H1 (cell line): ENCODE results near the gene SCYGR4. TPM values are rescaled to one million over a fixed set of nuclear protein-coding genes. Genes with fewer than 3 reads are reported as not detected.

Source experiments
- CTCF ChIA-PET: fragments of 300-600 bp; sonication (Branson Sonifier 250); formaldehyde crosslinking; loops from one replicate; lab custom pipeline; 2021; ENCODE audit not compliant: partially characterized antibody; lab: Charles Lee
- POLR2A ChIA-PET: fragments of 300-600 bp; sonication (Branson Sonifier 250); formaldehyde crosslinking; loops from one replicate; lab custom pipeline; 2021; ENCODE audit warnings: inconsistent platforms; ENCODE audit not compliant: partially characterized antibody; lab: Charles Lee
- DNase-seq, 2 experiments: peaks; one replicate each; pipeline versions ENCODE4 v3.0.0 to v3.0.0-alpha.2; 2010 to 2022; ENCODE audit warnings: low spot score in 2 of 2, low read depth in 1 of 2, mixed read lengths in 1 of 2
- FAIRE-seq: peaks from 2 replicates; lab custom pipeline; 2011; peaks lifted over from hg19 to GRCh38; lab: Jason Lieb, UNC
- H2AFZ ChIP-seq: 2 replicates; pipeline ENCODE4 v1.8.1; 2012; ENCODE audit warnings: low read length, inconsistent platforms
- H2AK5ac ChIP-seq: 2 replicates; pipeline ENCODE4 v1.6.1; 2013; ENCODE audit warnings: low read depth, low read length
- H2BK120ac ChIP-seq: replicated peaks from 2 replicates; pipeline ENCODE3; 2013; ENCODE audit warnings: low read depth, low read length, inconsistent platforms
- H2BK12ac ChIP-seq: 2 replicates; pipeline ENCODE4 v1.6.1; 2013; ENCODE audit warnings: low read depth, low read length
- H2BK15ac ChIP-seq: 2 replicates; pipeline ENCODE4 v1.6.1; 2013; ENCODE audit warnings: low read length
- H2BK20ac ChIP-seq: 2 replicates; pipeline ENCODE4 v1.6.1; 2013; ENCODE audit warnings: low read length
- H2BK5ac ChIP-seq: 2 replicates; pipeline ENCODE4 v1.6.1; 2013; ENCODE audit warnings: low read depth, low read length
- H3K14ac ChIP-seq: 2 replicates; pipeline ENCODE4 v1.6.1; 2013; ENCODE audit warnings: inconsistent platforms; ENCODE audit not compliant: insufficient read length
- H3K18ac ChIP-seq: 2 replicates; pipeline ENCODE4 v1.6.1; 2013; ENCODE audit warnings: low read length; ENCODE audit errors: extremely low read depth
- H3K23ac ChIP-seq: 2 replicates; pipeline ENCODE4 v1.6.1; 2013; ENCODE audit warnings: inconsistent platforms; ENCODE audit not compliant: insufficient read length
- H3K23me2 ChIP-seq: 2 replicates; pipeline ENCODE4 v1.6.1; 2013; ENCODE audit warnings: low read depth, low read length
- H3K27ac ChIP-seq: 2 replicates; pipeline ENCODE4 v1.6.1; 2011; ENCODE audit warnings: low read depth, low read length, inconsistent platforms
- H3K27me3 ChIP-seq, 4 experiments: replicated peaks in 1 of 4; 1 replicate in 1 of 4; 2 replicates in 3 of 4; pipeline versions ENCODE4 v1.6.1 to v1.8.1; 2011 to 2013; ENCODE audit warnings: low read length in 3 of 4, mild to moderate bottlenecking in 3 of 4, inconsistent platforms in 2 of 4, mixed read lengths in 2 of 4, moderate library complexity in 1 of 4; ENCODE audit not compliant: control insufficient read depth in 3 of 4, insufficient read depth in 3 of 4; ENCODE audit errors: extremely low read depth in 1 of 4
- H3K36me3 ChIP-seq, 4 experiments: 2 replicates each; pipeline versions ENCODE4 v1.6.1 to v1.8.1; 2011 to 2013; ENCODE audit warnings: mild to moderate bottlenecking in 4 of 4, low read length in 3 of 4, moderate library complexity in 2 of 4, control low read depth in 1 of 4, inconsistent platforms in 1 of 4; ENCODE audit not compliant: insufficient read depth in 4 of 4, control insufficient read depth in 2 of 4
- H3K4ac ChIP-seq: replicated peaks from 2 replicates; pipeline ENCODE3; 2013; ENCODE audit warnings: low read length, low read depth, mixed read lengths, inconsistent platforms; ENCODE audit not compliant: insufficient read length
- H3K4me1 ChIP-seq, 4 experiments: replicated peaks in 1 of 4; 1 replicate in 1 of 4; 2 replicates in 3 of 4; pipeline versions ENCODE4 v1.6.1 to v1.8.1; 2011 to 2013; ENCODE audit warnings: low read length in 3 of 4, inconsistent platforms in 2 of 4, mixed read lengths in 1 of 4; ENCODE audit not compliant: insufficient read depth in 4 of 4, control insufficient read depth in 3 of 4
- H3K4me2 ChIP-seq, 2 experiments: 2 replicates each; pipeline versions ENCODE4 v1.6.1 to v1.8.1; 2011 to 2013; ENCODE audit warnings: low read depth in 2 of 2, low read length in 2 of 2, control low read depth in 1 of 2, inconsistent platforms in 1 of 2, mild to moderate bottlenecking in 1 of 2; ENCODE audit not compliant: insufficient read depth in 1 of 2
- H3K4me3 ChIP-seq, 4 experiments: fragments of 200-600, 300-600 bp in 1 of 4; sonication (generic), shearing (Covaris generic), sonication (Bioruptor Twin) in 1 of 4; 2 replicates each; pipeline versions ENCODE4 v1.5.1 to v1.8.1; 2011 to 2016; ENCODE audit warnings: low read length in 4 of 4, low read depth in 3 of 4, control low read depth in 2 of 4, inconsistent platforms in 2 of 4, mild to moderate bottlenecking in 2 of 4, mixed read lengths in 1 of 4, moderate library complexity in 1 of 4; ENCODE audit not compliant: insufficient read depth in 2 of 4; ENCODE audit errors: extremely low read depth in 1 of 4
- H3K56ac ChIP-seq: replicated peaks from 2 replicates; pipeline ENCODE3; 2013; ENCODE audit warnings: low read depth, mild to moderate bottlenecking, mixed read lengths, low read length, inconsistent platforms; ENCODE audit not compliant: insufficient read length
- H3K79me1 ChIP-seq: 2 replicates; pipeline ENCODE4 v1.6.1; 2013; ENCODE audit warnings: low read depth, low read length, control low read depth
- H3K79me2 ChIP-seq, 2 experiments: 2 replicates each; pipeline versions ENCODE4 v1.6.1 to v1.8.1; 2012 to 2013; ENCODE audit warnings: low read length in 2 of 2, mild to moderate bottlenecking in 2 of 2, inconsistent platforms in 1 of 2; ENCODE audit not compliant: insufficient read depth in 2 of 2, control insufficient read depth in 1 of 2
- H3K9ac ChIP-seq, 4 experiments: replicated peaks in 1 of 4; 1 replicate in 1 of 4; 2 replicates in 3 of 4; pipeline versions ENCODE4 v1.6.1 to v1.8.1; 2011 to 2013; ENCODE audit warnings: low read depth in 3 of 4, low read length in 3 of 4, control low read depth in 2 of 4, mild to moderate bottlenecking in 2 of 4, moderate library complexity in 2 of 4, inconsistent platforms in 1 of 4; ENCODE audit errors: extremely low read depth in 1 of 4
- H3K9me3 ChIP-seq, 2 experiments: 2 replicates each; pipeline versions ENCODE4 v1.6.1 to v1.8.1; 2012 to 2013; ENCODE audit warnings: mild to moderate bottlenecking in 2 of 2, moderate library complexity in 2 of 2, control low read depth in 1 of 2, inconsistent platforms in 1 of 2, low read depth in 1 of 2, low read length in 1 of 2, mixed read lengths in 1 of 2; ENCODE audit not compliant: insufficient read depth in 2 of 2
- H4K20me1 ChIP-seq, 2 experiments: replicated peaks in 1 of 2; 2 replicates each; pipeline versions ENCODE3 to v1.8.1; 2011 to 2013; ENCODE audit warnings: inconsistent platforms in 2 of 2, low read length in 2 of 2, mild to moderate bottlenecking in 1 of 2; ENCODE audit not compliant: insufficient read depth in 2 of 2, control insufficient read depth in 1 of 2
- H4K5ac ChIP-seq: 2 replicates; pipeline ENCODE4 v1.6.1; 2013; ENCODE audit warnings: low read length, low read depth, mixed read lengths, inconsistent platforms; ENCODE audit not compliant: insufficient read length
- H4K8ac ChIP-seq: 2 replicates; pipeline ENCODE4 v1.8.0; 2013; ENCODE audit warnings: mild to moderate bottlenecking, moderate library complexity, low read length, inconsistent platforms; ENCODE audit not compliant: insufficient read depth; ENCODE audit errors: extremely low read depth
- H4K91ac ChIP-seq: replicated peaks from 2 replicates; pipeline ENCODE3; 2013; ENCODE audit warnings: low read length, mixed read lengths, inconsistent platforms; ENCODE audit not compliant: insufficient read length
- BACH1 ChIP-seq: IDR thresholded peaks from 2 replicates; pipeline ENCODE4 v1.6.1; 2012; ENCODE audit warnings: low read length, improper control_type of control experiment
- BCL11A ChIP-seq, 2 experiments: IDR thresholded peaks; one replicate each; pipeline ENCODE4 v1.6.1; 2011; ENCODE audit warnings: low read depth in 2 of 2, low read length in 2 of 2, mild to moderate bottlenecking in 2 of 2
- JUN ChIP-seq: IDR thresholded peaks from 2 replicates; pipeline ENCODE4 v1.6.1; 2011; ENCODE audit warnings: low read depth, mild to moderate bottlenecking, improper control_type of control experiment, low read length
- KDM4A ChIP-seq: IDR thresholded peaks from one replicate; pipeline ENCODE4 v1.7.1; 2012; ENCODE audit warnings: low read depth, mild to moderate bottlenecking, moderate library complexity, low read length, inconsistent platforms; ENCODE audit not compliant: severe bottlenecking
- KDM5A ChIP-seq: fragments of 200-600 bp; IDR thresholded peaks from 2 replicates; pipeline ENCODE4 v1.7.1; 2012; ENCODE audit warnings: mild to moderate bottlenecking, low read length, inconsistent platforms, mixed read lengths
- NANOG ChIP-seq: IDR thresholded peaks from 2 replicates; pipeline ENCODE4 v1.6.1; 2011; ENCODE audit warnings: low read length, low read depth, mild to moderate bottlenecking, inconsistent platforms; ENCODE audit not compliant: insufficient read depth, poor library complexity, severe bottlenecking
- RAD21 ChIP-seq, 2 experiments: IDR thresholded peaks in 1 of 2; conservative IDR thresholded peaks in 1 of 2; 2 replicates each; pipeline ENCODE4 v1.6.1; 2011; ENCODE audit warnings: low read depth in 2 of 2, low read length in 2 of 2, improper control_type of control experiment in 1 of 2, inconsistent platforms in 1 of 2, mild to moderate bottlenecking in 1 of 2, moderate library complexity in 1 of 2
- RXRA ChIP-seq: IDR thresholded peaks from 2 replicates; pipeline ENCODE4 v1.6.1; 2011; ENCODE audit warnings: low read depth, mild to moderate bottlenecking, low read length, moderate library complexity; ENCODE audit not compliant: insufficient read depth
- SIX5 ChIP-seq: IDR thresholded peaks from 2 replicates; pipeline ENCODE4 v1.6.1; 2011; ENCODE audit warnings: mild to moderate bottlenecking, low read depth, low read length
- TAF7 ChIP-seq: optimal IDR thresholded peaks from 2 replicates; pipeline ENCODE3; 2011; ENCODE audit warnings: low read depth, mild to moderate bottlenecking, inconsistent platforms, low read length, moderate library complexity, borderline replicate concordance
- TCF12 ChIP-seq: IDR thresholded peaks from 2 replicates; pipeline ENCODE4 v1.6.1; 2011; ENCODE audit warnings: low read depth, mild to moderate bottlenecking, low read length
- TEAD4 ChIP-seq: IDR thresholded peaks from 2 replicates; pipeline ENCODE4 v1.6.1; 2012; ENCODE audit warnings: low read depth, low read length, inconsistent platforms, mixed read lengths
- YY1 ChIP-seq: IDR thresholded peaks from 2 replicates; pipeline ENCODE4 v1.6.1; 2011; ENCODE audit warnings: low read depth, mild to moderate bottlenecking, low read length
- polyA plus RNA-seq, 7 experiments: library from polyadenylated mRNA; depleted of rRNA in 3 of 7; stranded (reverse) in 5 of 7; unstranded in 2 of 7; fragments of >200 nt in 5 of 7; fragments of 200-250 nt in 2 of 7; gene quantifications; 1 replicate in 5 of 7; 2 replicates in 1 of 7; 4 replicates in 1 of 7; pipeline versions ENCODE4 v1.2.1 to v1.2.3, GENCODE V29; 2011 to 2013; ENCODE audit warnings: missing spikeins in 2 of 7, mixed read lengths in 2 of 7
- total RNA-seq: library from RNA; stranded (reverse); fragmentation: NEBNext Ultra II Directional; extraction: Animal tissue kit (Norgen Biotek cat#: 25700); gene quantifications from 2 replicates; pipeline ENCODE4 v1.2.1, GENCODE V29; 2021

SCYGR4 gene
- total and polyA plus RNA-seq, 2 of the 8 experiments (the other 6 are each of a cell fraction or from before 2014, with no cell fraction given), result not detected

DNA sequence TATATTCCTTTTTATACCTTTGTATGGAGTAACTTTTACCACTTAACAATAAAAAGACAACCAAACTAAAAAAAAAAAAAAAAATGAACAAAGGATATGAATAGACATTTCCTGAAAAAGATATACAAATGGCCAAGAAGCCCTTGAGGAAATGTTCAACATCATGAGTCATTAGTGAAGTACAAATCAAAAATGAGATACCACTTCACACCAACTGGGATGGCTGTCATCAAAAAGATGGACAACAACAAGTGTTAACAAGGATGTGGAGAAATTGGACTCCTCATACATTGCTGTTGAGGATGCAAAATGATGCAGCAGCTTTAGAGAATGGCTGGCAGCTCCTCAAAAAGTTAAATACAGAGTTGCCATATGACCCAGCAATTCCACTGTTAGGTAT lies 41.2 kb upstream of the SCYGR4 start:
- Histone ChIP-seq H3K56ac (no peak overlapping the region), H2AFZ (no peak overlapping the region), H3K9me3 (no peaks in the 10 kb centered on the region), H3K23ac (no peak overlapping the region), H2BK15ac (no peak overlapping the region), H2AK5ac (no peak overlapping the region), H2BK12ac (no peak overlapping the region), H3K18ac (no peak overlapping the region), H3K36me3 (no peaks in the 10 kb centered on the region), H2BK20ac (no peak overlapping the region), H2BK120ac (no peak overlapping the region), H3K79me2 (no peaks in the 10 kb centered on the region), H3K4me1 (0 out of 7 replicates have a peak, but pooled peaks cover 0 to 3% (median 0%) of the 10 kb centered on the region in 4 experiments), H2BK5ac (no peak overlapping the region), H3K14ac (no peak overlapping the region), H3K4me2 (no peak overlapping the region), H4K91ac (no peak overlapping the region), H3K9ac (no peak overlapping the region), H3K27me3 (no peaks in the 10 kb centered on the region), H3K27ac (no peak overlapping the region), H4K20me1 (no peaks in the 10 kb centered on the region), H3K4me3 (no peak overlapping the region), H3K79me1 (no peaks in the 10 kb centered on the region), H4K8ac (no peak overlapping the region), H4K5ac (no peak overlapping the region), H3K4ac (no peak overlapping the region), H3K23me2 (no peaks in the 10 kb centered on the region)
- no peak for DNase-seq
- ChIA-PET POLR2A (no interaction called here), CTCF (no interaction called here)
- no peak for FAIRE-seq
- no peak for TF ChIP-seq KDM4A
- TF ChIP-seq TAF7, result no peak
- TF ChIP-seq BACH1, result no peak
- TF ChIP-seq RAD21 (IDR thresholded peaks at IDR 0.05 in 1 of 2, conservative IDR thresholded peaks at IDR 0.05 in 1 of 2; ENCODE audit: low read depth in 2 of 2, low read length in 2 of 2), result no peak
- TF ChIP-seq SIX5, result no peak
- no peak for TF ChIP-seq KDM5A
- TF ChIP-seq JUN, result no peak
- no peak for TF ChIP-seq RXRA
- no peak for TF ChIP-seq TEAD4
- no peak for TF ChIP-seq YY1
- no peak for TF ChIP-seq TCF12
- no peak for TF ChIP-seq NANOG
- no peak for TF ChIP-seq BCL11A (IDR thresholded peaks at IDR 0.05; ENCODE audit: low read depth in 2 of 2, low read length in 2 of 2)
